Measurements from ENCODE around the gene HIGD1A. TPM values are rescaled to one million over a fixed set of nuclear protein-coding genes. Genes with fewer than 3 reads are reported as not detected.

HIGD1A gene
- total RNA-seq, 4 donors from 2014 or later = 142 to 195 (median 179) TPM

- TF ChIP-seq CTCF (IDR thresholded peaks at IDR 0.05) = no peak
- DNase-seq (ENCODE audit: low spot score) = no peak
- ATAC-seq (ENCODE audit: low FRiP score) = no peak
Measured at GRCh38 chr3:42745291-42745745, 59.0 kb downstream of the HIGD1A start.

- no peak for DNase-seq (ENCODE audit: low spot score)
Measured at GRCh38 chr3:42743204-42743995, 60.9 kb downstream of the HIGD1A start.

GRCh38 chr3:42742688-42743087 is 61.6 kb downstream of the HIGD1A start:
- ATAC-seq (ENCODE audit: low FRiP score) (no peak), DNase-seq (ENCODE audit: low spot score) (no peak)
- no peak for TF ChIP-seq CTCF (IDR thresholded peaks at IDR 0.05)

More at GRCh38 chr3:42743204-42743995, 60.9 kb downstream of the HIGD1A start:
- no peak for ATAC-seq (ENCODE audit: low FRiP score)
- TF ChIP-seq CTCF (IDR thresholded peaks at IDR 0.05) = no peak

GRCh38 chr3:42742259-42742658 is 62.0 kb downstream of the HIGD1A start:
- no peak for TF ChIP-seq CTCF (IDR thresholded peaks at IDR 0.05)
- DNase-seq (ENCODE audit: low spot score) (no peak), ATAC-seq (ENCODE audit: low FRiP score) (no peak)

- ATAC-seq (ENCODE audit: low FRiP score) (no peak), DNase-seq (ENCODE audit: low spot score) (no peak)
- no peak for TF ChIP-seq CTCF (IDR thresholded peaks at IDR 0.05)
Measured at GRCh38 chr3:42741796-42742195, 62.5 kb downstream of the HIGD1A start.

- TF ChIP-seq CTCF (IDR thresholded peaks at IDR 0.05) = no peak
- ATAC-seq (ENCODE audit: low FRiP score) (no peak), DNase-seq (ENCODE audit: low spot score) (no peak)
Measured at GRCh38 chr3:42739401-42740158, 64.7 kb downstream of the HIGD1A start.

All from omental fat pad (tissue), 4 donors.